Stimulated activated CD8-positive, alpha-beta memory T cell treated with anti-CD3 and anti-CD28 coated beads, Interleukin-15, amount 100 ng/mL, for 1 hour (primary cell): ENCODE measurements around the gene UVSSA.

Experiments
- DNase-seq: peaks from one replicate; pipeline ENCODE4 v3.0.0-alpha.2; 2020; ENCODE audit warnings: low read depth

Gene UVSSA

GRCh38 chr4:1395941-1396805 is 49.2 kb downstream of the UVSSA start:
- no peak for DNase-seq

GRCh38 chr4:1396806-1397455 is 49.9 kb downstream of the UVSSA start:
- no peak for DNase-seq

GRCh38 chr4:1398681-1399507 is 51.9 kb downstream of the UVSSA start:
- no peak for DNase-seq

GRCh38 chr4:1399508-1400190 is 52.6 kb downstream of the UVSSA start:
- no peak for DNase-seq

GRCh38 chr4:1400191-1400805 is 53.3 kb downstream of the UVSSA start:
- DNase-seq: no peak

- DNase-seq: no peak
Measured at GRCh38 chr4:1400831-1401408, 53.9 kb downstream of the UVSSA start.

GRCh38 chr4:1401409-1402020 is 54.5 kb downstream of the UVSSA start:
- DNase-seq: no peak

- no peak for DNase-seq
Measured at GRCh38 chr4:1402021-1402515, 55.1 kb downstream of the UVSSA start.

GRCh38 chr4:1402516-1403091 is 55.6 kb downstream of the UVSSA start:
- DNase-seq: no peak

- no peak for DNase-seq
Measured at GRCh38 chr4:1403177-1403583, 56.2 kb downstream of the UVSSA start.

GRCh38 chr4:1403591-1404572 is 56.9 kb downstream of the UVSSA start:
- DNase-seq: no peak

- no peak for DNase-seq
Measured at GRCh38 chr4:1404573-1405253, 57.7 kb downstream of the UVSSA start.

- DNase-seq: no peak
Measured at GRCh38 chr4:1405254-1405635, 58.2 kb downstream of the UVSSA start.

- DNase-seq: no peak
Measured at GRCh38 chr4:1405636-1406393, 58.8 kb downstream of the UVSSA start.

GRCh38 chr4:1406394-1406980 is 59.5 kb downstream of the UVSSA start, which contains the start of gene NKX1-1:
TSS of gene NKX1-1 (minus strand) at chr4:1406442. CDS start at chr4:1406442, 0 bp downstream.
- no peak for DNase-seq

GRCh38 chr4:1406981-1407656 is 60.1 kb downstream of the UVSSA start:
- DNase-seq: no peak
